ENCODE results near the gene PLD6. TPM values are rescaled to one million over a fixed set of nuclear protein-coding genes. Genes with fewer than 3 reads are reported as not detected.
A peak's percentile ranks its signal among the peaks of the same experiment; 100 is the strongest.

The PLD6 gene
- total RNA-seq, 1 experiment from 2014 or later = 0.09 TPM

DNA sequence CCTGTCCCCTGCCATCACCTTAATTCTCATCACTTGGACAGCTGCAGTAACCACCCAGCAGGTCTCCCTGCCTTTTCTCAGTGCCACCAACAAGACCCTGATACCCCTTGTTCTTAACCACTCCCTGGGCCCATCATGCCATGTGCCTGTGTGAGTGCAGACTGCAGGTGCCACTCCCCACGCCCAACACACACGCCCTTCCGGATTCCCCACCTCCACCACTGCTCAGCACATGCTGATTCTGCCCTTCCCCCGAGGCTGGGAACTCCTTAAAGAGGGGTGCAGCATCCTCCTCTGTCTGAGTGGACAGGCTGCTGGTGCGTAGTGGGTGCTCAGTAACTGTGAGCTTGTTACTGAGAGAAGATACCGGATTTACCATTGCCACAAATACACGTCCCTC lies 52.4 kb downstream of the PLD6 start:
- no peaks in the 10 kb centered on the region for H3K27me3 Mint-ChIP-seq (ENCODE audit: low read depth)

More for the DNA sequence above, 52.4 kb downstream of the PLD6 start:
- Histone ChIP-seq H3K56ac (ENCODE audit: insufficient read length, low read depth, low read length) (no peak overlapping the region), H2BK20ac (ENCODE audit: low read depth, low read length, poor library complexity, severe bottlenecking) (no peak overlapping the region), H3K27me3 (ENCODE audit: insufficient read depth, low read length) (no peaks in the 10 kb centered on the region), H3K4me2 (ENCODE audit: insufficient read depth, insufficient read length, low read length) (no peak overlapping the region), H3K14ac (ENCODE audit: insufficient read depth, low read length) (no peak overlapping the region), H3K4me1 (ENCODE audit: insufficient read depth, low read length) (no peaks in the 10 kb centered on the region), H3K9ac (ENCODE audit: extremely low read depth, insufficient read length, low read length) (no peak overlapping the region), H3K9me3 (ENCODE audit: control insufficient read depth, low read depth, low read length) (no peaks in the 10 kb centered on the region), H2BK12ac (ENCODE audit: insufficient read length, low read depth, low read length) (no peak overlapping the region), H2AFZ (ENCODE audit: low read length) (no peak overlapping the region), H3K79me2 (ENCODE audit: insufficient read depth, low read length) (no peaks in the 10 kb centered on the region), H2BK120ac (ENCODE audit: low read depth, low read length, poor library complexity, severe bottlenecking) (no peak overlapping the region), H2AK5ac (ENCODE audit: insufficient read length, low read length) (no peak overlapping the region), H4K8ac (replicated peaks; ENCODE audit: insufficient read length, low read depth, low read length) (no peak overlapping the region), H4K5ac (ENCODE audit: insufficient read length, low read depth, low read length) (no peak overlapping the region), H3K4ac (ENCODE audit: low read depth, low read length) (no peak overlapping the region), H3T11ph (ENCODE audit: low read length) (no peak overlapping the region), H3K18ac (ENCODE audit: insufficient read length, low read depth, low read length) (no peak overlapping the region), H4K91ac (ENCODE audit: insufficient read length, low read depth, low read length) (no peak overlapping the region), H3K23me2 (ENCODE audit: insufficient read length, low read depth, low read length, poor library complexity, severe bottlenecking) (no peaks in the 10 kb centered on the region), H4K20me1 (ENCODE audit: control insufficient read depth, insufficient read depth, insufficient read length) (no peaks in the 10 kb centered on the region), H2BK5ac (ENCODE audit: insufficient read length, low read length) (no peak overlapping the region), H3K27ac (ENCODE audit: insufficient read length, low read depth, low read length) (no peak overlapping the region), H2BK15ac (ENCODE audit: low read depth, low read length) (no peak overlapping the region), H3K23ac (ENCODE audit: insufficient read length, low read depth, low read length) (no peak overlapping the region), H3K79me1 (ENCODE audit: insufficient read depth, low read depth, low read length, poor library complexity, severe bottlenecking) (no peaks in the 10 kb centered on the region)
- TF ChIP-seq, protein P1, sequence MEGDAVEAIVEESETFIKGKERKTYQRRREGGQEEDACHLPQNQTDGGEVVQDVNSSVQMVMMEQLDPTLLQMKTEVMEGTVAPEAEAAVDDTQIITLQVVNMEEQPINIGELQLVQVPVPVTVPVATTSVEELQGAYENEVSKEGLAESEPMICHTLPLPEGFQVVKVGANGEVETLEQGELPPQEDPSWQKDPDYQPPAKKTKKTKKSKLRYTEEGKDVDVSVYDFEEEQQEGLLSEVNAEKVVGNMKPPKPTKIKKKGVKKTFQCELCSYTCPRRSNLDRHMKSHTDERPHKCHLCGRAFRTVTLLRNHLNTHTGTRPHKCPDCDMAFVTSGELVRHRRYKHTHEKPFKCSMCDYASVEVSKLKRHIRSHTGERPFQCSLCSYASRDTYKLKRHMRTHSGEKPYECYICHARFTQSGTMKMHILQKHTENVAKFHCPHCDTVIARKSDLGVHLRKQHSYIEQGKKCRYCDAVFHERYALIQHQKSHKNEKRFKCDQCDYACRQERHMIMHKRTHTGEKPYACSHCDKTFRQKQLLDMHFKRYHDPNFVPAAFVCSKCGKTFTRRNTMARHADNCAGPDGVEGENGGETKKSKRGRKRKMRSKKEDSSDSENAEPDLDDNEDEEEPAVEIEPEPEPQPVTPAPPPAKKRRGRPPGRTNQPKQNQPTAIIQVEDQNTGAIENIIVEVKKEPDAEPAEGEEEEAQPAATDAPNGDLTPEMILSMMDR (conservative IDR thresholded peaks at IDR 0.05) = no peak
- H3K9me3 Mint-ChIP-seq = no peaks in the 10 kb centered on the region
- no peaks in the 10 kb centered on the region for H3K4me1 Mint-ChIP-seq
- DNase-seq = no peak
- no CpG with 5 or more reads among the region's 7 CpGs for WGBS (ENCODE audit: extremely low coverage, insufficient read length, low lambda C conversion rate)
- H3K4me3 Mint-ChIP-seq = no peak overlapping the region
- H3K27ac Mint-ChIP-seq = peak overlapping the region in 1 of 3 experiments; percentile 83; a peak in 2 of 7 replicates
- H3K36me3 Mint-ChIP-seq (ENCODE audit: insufficient read depth in 1 of 3, low read depth in 3 of 3) = peaks cover 28 to 62% (median 58%) of the 10 kb centered on the region in 3 experiments

Measured in H9 (cell line).